CD4-positive, alpha-beta T cell (primary cell): ENCODE data around the gene PTGIR. TPM values are rescaled to one million over a fixed set of nuclear protein-coding genes. Genes with fewer than 3 reads are reported as not detected.

ENCODE experiments used
- ATAC-seq: fragments of 200-7000 bp; cut with Tn5 transposase; one replicate; pipeline ENCODE4 v1.10.0; 2022; ENCODE audit warnings: mild to moderate bottlenecking; ENCODE audit not compliant: poor library complexity
- CTCF ChIA-PET: fragments of 350-600 bp; sonication (Branson Sonifier 250); formaldehyde crosslinking; loops from one replicate; lab custom pipeline; 2021; ENCODE audit warnings: antibody characterized with exemption, inconsistent platforms; lab: Charles Lee
- POLR2A ChIA-PET: fragments of 350-600 bp; sonication (Branson Sonifier 250); formaldehyde crosslinking; loops from one replicate; lab custom pipeline; 2021; ENCODE audit warnings: antibody characterized with exemption, inconsistent platforms; lab: Charles Lee
- DNase-seq, 14 experiments: peaks; one replicate each; pipeline ENCODE4 v3.0.0-alpha.2; 2013 to 2020; ENCODE audit warnings: mixed read lengths in 2 of 14
- H3K27ac ChIP-seq, 2 donors: one replicate each; pipeline versions ENCODE4 v1.5.1 to v1.7.0; 2013; ENCODE audit warnings: low read length in 2 of 2, low read depth in 1 of 2, mild to moderate bottlenecking in 1 of 2
- H3K27me3 ChIP-seq, 2 experiments: 1 replicate in 1 of 2; 2 replicates in 1 of 2; pipeline versions ENCODE4 v1.6.1 to v1.7.0; 2013; ENCODE audit warnings: low read length in 2 of 2, control low read depth in 1 of 2, mild to moderate bottlenecking in 1 of 2, moderate library complexity in 1 of 2; ENCODE audit not compliant: insufficient read depth in 2 of 2, control insufficient read depth in 1 of 2
- H3K36me3 ChIP-seq: one replicate; pipeline ENCODE4 v1.6.1; 2013; ENCODE audit warnings: low read length, control low read depth; ENCODE audit not compliant: insufficient read depth
- H3K4me1 ChIP-seq: one replicate; pipeline ENCODE4 v1.6.1; 2013; ENCODE audit warnings: low read length, control low read depth; ENCODE audit not compliant: insufficient read depth
- H3K4me3 ChIP-seq: one replicate; pipeline ENCODE4 v1.5.1; 2013; ENCODE audit warnings: mild to moderate bottlenecking, low read length, moderate library complexity
- H3K9me3 ChIP-seq, 2 experiments: 1 replicate in 1 of 2; 2 replicates in 1 of 2; pipeline versions ENCODE4 v1.6.1 to v1.7.0; 2013; ENCODE audit warnings: low read length in 2 of 2, mild to moderate bottlenecking in 2 of 2, control low read depth in 1 of 2, moderate library complexity in 1 of 2; ENCODE audit not compliant: control insufficient read depth in 1 of 2, insufficient read depth in 1 of 2
- H3K27ac Mint-ChIP-seq: one replicate; pipeline ENCODE4 v1.8.0; 2020; ENCODE audit warnings: mixed read lengths
- H3K27me3 Mint-ChIP-seq: one replicate; pipeline ENCODE4 v1.8.0; 2021; ENCODE audit warnings: mixed read lengths
- H3K36me3 Mint-ChIP-seq: one replicate; pipeline ENCODE4 v1.8.0; 2021; ENCODE audit warnings: low read depth, mixed read lengths
- H3K4me1 Mint-ChIP-seq: one replicate; pipeline ENCODE4 v1.8.0; 2021; ENCODE audit warnings: low read depth, mixed read lengths
- H3K4me3 Mint-ChIP-seq: one replicate; pipeline ENCODE4 v1.8.0; 2020; ENCODE audit warnings: mild to moderate bottlenecking, mixed read lengths
- H3K9me3 Mint-ChIP-seq: one replicate; pipeline ENCODE4 v1.8.0; 2020; ENCODE audit warnings: mixed read lengths
- CTCF ChIP-seq: fragments of 200-600 bp; IDR thresholded peaks from one replicate; pipeline ENCODE4 v1.8.0; 2022; ENCODE audit warnings: antibody characterized with exemption, mild to moderate bottlenecking
- intact Hi-C, 2 experiments: fragments of 100-400 bp; cut with DNase I in 1 of 2; cut with micrococcal nuclease in 1 of 2; formaldehyde crosslinking; loops; one replicate each; pipeline versions ENCODE4 v1.15.1 to v1.9.0; 2023 to 2025; cut with DNase I, micrococcal nuclease
- total RNA-seq, 174 experiments: library from RNA in 2 of 174; stranded (reverse) in 2 of 174; gene quantifications; one replicate each; pipeline ENCODE4 v1.2.3 and lab custom pipeline; 2021 to 2026

Gene PTGIR
- total RNA-seq, 2 experiments from 2014 or later: 0.87 to 0.96 TPM

GRCh38 chr19:46648961-46649960 lies 24.4 kb upstream of the PTGIR start:
- Histone ChIP-seq H3K4me3 (no peak overlapping the region), H3K27me3 (peaks cover 29 to 34% of the 10 kb centered on the region in 2 experiments), H3K36me3 (no peaks in the 10 kb centered on the region), H3K27ac (no peak overlapping the region), H3K4me1 (peaks cover 9% of the 10 kb centered on the region), H3K9me3 (peaks cover 5% of the 10 kb centered on the region in 2 experiments)
- intact Hi-C loops: no loop called here
- ChIA-PET POLR2A (interaction anchor here (1.1 kb wide), 2 partner anchors 21 to 464 kb away, joined by 3 to 4 read pairs; partner anchors contain the start of gene ZC3H4), CTCF (no interaction called here)
- no peak for TF ChIP-seq CTCF
- Mint-ChIP-seq H3K4me3 (peak overlapping the region; percentile 58), H3K27ac (no peak overlapping the region), H3K4me1 (peaks cover 14% of the 10 kb centered on the region), H3K36me3 (no peaks in the 10 kb centered on the region), H3K27me3 (peaks cover 62% of the 10 kb centered on the region), H3K9me3 (peaks cover 6% of the 10 kb centered on the region)
- DNase-seq (no peak), ATAC-seq (no peak)

- POLR2A ChIA-PET: interaction anchor here (1.0 to 1.1 kb wide), 3 partner anchors 20 to 465 kb away, joined by 3 to 4 read pairs (median 3); partner anchors contain the start of gene ZC3H4
- no peak for TF ChIP-seq CTCF
- no peaks in the 10 kb centered on the region for H3K36me3 ChIP-seq
- peaks cover 29 to 34% of the 10 kb centered on the region in 2 experiments for H3K27me3 ChIP-seq
- H3K9me3 ChIP-seq: peaks cover 5% of the 10 kb centered on the region in 2 experiments
- Mint-ChIP-seq H3K27me3 (peaks cover 54% of the 10 kb centered on the region), H3K9me3 (peaks cover 6% of the 10 kb centered on the region), H3K4me1 (peaks cover 14% of the 10 kb centered on the region), H3K4me3 (peak overlapping the region; percentile 12), H3K27ac (no peak overlapping the region), H3K36me3 (no peaks in the 10 kb centered on the region)
- intact Hi-C loops: no loop called here
- no peak overlapping the region for H3K4me3 ChIP-seq
- peaks cover 9% of the 10 kb centered on the region for H3K4me1 ChIP-seq
- CTCF ChIA-PET: no interaction called here
- ATAC-seq: peak; percentile 52
- peak in 2 of 14 experiments; percentile 44 to 47 for DNase-seq
- no peak overlapping the region for H3K27ac ChIP-seq
These were observed 23.4 kb upstream of the PTGIR start for GRCh38 chr19:46648060-46648960.

GRCh38 chr19:46646402-46646801 lies 21.5 kb upstream of the PTGIR start:
- Histone ChIP-seq H3K4me1 (peaks cover 9% of the 10 kb centered on the region), H3K27me3 (peaks cover 23 to 25% of the 10 kb centered on the region in 2 experiments), H3K27ac (no peak overlapping the region), H3K9me3 (peaks cover 5% of the 10 kb centered on the region in 2 experiments), H3K4me3 (no peak overlapping the region), H3K36me3 (no peaks in the 10 kb centered on the region)
- H3K9me3 Mint-ChIP-seq: peaks cover 6% of the 10 kb centered on the region
- intact Hi-C loops: no loop called here
- ATAC-seq (no peak), DNase-seq (no peak)
- H3K27ac Mint-ChIP-seq: no peak overlapping the region
- CTCF ChIA-PET: no interaction called here
- no peak overlapping the region for H3K4me3 Mint-ChIP-seq
- H3K27me3 Mint-ChIP-seq: peaks cover 39% of the 10 kb centered on the region
- no peak for TF ChIP-seq CTCF
- peaks cover 14% of the 10 kb centered on the region for H3K4me1 Mint-ChIP-seq
- POLR2A ChIA-PET: interaction anchor here (0.9 kb wide), 1 partner anchor 46 kb away, joined by 3 read pairs; the partner anchor contains the start of gene CALM3
- H3K36me3 Mint-ChIP-seq: no peaks in the 10 kb centered on the region
